ENCODE measurements around the gene AASS.

The AASS gene

GRCh38 chr7:122136078-122136477 lies 8.0 kb downstream of the AASS start:
- no peak for TF ChIP-seq REST (IDR thresholded peaks at IDR 0.05; ENCODE audit: insufficient read depth in 1 of 2, low read depth in 2 of 2, low read length in 2 of 2)

GRCh38 chr7:122135275-122135674 lies 8.8 kb downstream of the AASS start:
- TF ChIP-seq POLR2AphosphoS5 (IDR thresholded peaks at IDR 0.05; ENCODE audit: low read depth, low read length) (no peak), FOXP2 (optimal IDR thresholded peaks at IDR 0.05; ENCODE audit: borderline replicate concordance, extremely low read depth, extremely low read length, insufficient read depth) (no peak), TAF1 (IDR thresholded peaks at IDR 0.05; ENCODE audit: borderline replicate concordance, insufficient read depth, low read length) (no peak), SIN3A (IDR thresholded peaks at IDR 0.05; ENCODE audit: borderline replicate concordance, insufficient read depth, low read length) (no peak), REST (IDR thresholded peaks at IDR 0.05; ENCODE audit: insufficient read depth in 1 of 2, low read depth in 2 of 2, low read length in 2 of 2) (no peak)

DNA sequence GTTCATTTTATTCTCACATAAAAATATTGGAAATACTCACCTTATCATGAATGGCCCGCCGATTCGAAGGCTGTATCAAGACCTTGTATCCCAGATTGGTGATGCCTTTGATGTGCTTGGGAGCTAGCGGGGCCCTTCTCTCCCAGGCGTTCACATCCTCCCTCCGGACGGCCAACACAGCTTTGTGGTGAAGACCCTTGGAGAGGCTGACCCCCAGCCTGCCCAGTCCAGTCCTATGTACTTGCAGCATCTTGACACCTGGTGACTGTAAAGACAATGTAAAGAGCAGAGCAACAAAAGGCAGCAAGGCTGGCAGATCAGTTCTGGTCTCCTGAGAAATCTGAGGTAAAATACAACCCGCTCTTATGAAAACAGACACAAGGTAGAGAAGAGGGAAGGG lies 10.6 kb downstream of the AASS start:
- TF ChIP-seq SIN3A (IDR thresholded peaks at IDR 0.05; ENCODE audit: borderline replicate concordance, insufficient read depth, low read length) (no peak), REST (IDR thresholded peaks at IDR 0.05; ENCODE audit: insufficient read depth in 1 of 2, low read depth in 2 of 2, low read length in 2 of 2) (no peak), TAF1 (IDR thresholded peaks at IDR 0.05; ENCODE audit: borderline replicate concordance, insufficient read depth, low read length) (no peak), POLR2AphosphoS5 (IDR thresholded peaks at IDR 0.05; ENCODE audit: low read depth, low read length) (no peak), FOXP2 (optimal IDR thresholded peaks at IDR 0.05; ENCODE audit: borderline replicate concordance, extremely low read depth, extremely low read length, insufficient read depth) (no peak)

DNA sequence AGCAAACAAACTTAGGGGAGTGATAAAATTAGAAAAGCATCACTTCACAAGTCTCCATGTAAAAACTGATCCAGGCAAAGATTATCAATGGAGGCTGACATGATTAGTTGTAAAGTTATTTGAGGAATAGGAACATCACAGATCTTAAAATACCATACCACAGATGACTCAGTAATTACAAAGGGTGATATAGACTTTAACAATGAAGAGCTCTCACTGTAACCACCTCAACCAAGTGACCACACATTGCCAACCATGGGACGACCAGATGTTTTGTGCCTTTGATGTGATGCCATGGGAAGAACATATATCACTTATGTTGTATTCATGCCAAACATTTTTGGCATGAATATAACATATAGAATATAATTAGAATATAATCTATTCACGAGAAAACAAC lies 11.7 kb downstream of the AASS start:
- TF ChIP-seq FOXP2 (optimal IDR thresholded peaks at IDR 0.05; ENCODE audit: borderline replicate concordance, extremely low read depth, extremely low read length, insufficient read depth) (no peak), TAF1 (IDR thresholded peaks at IDR 0.05; ENCODE audit: borderline replicate concordance, insufficient read depth, low read length) (no peak), POLR2AphosphoS5 (IDR thresholded peaks at IDR 0.05; ENCODE audit: low read depth, low read length) (no peak), SIN3A (IDR thresholded peaks at IDR 0.05; ENCODE audit: borderline replicate concordance, insufficient read depth, low read length) (no peak), REST (IDR thresholded peaks at IDR 0.05; ENCODE audit: insufficient read depth in 1 of 2, low read depth in 2 of 2, low read length in 2 of 2) (no peak)

DNA sequence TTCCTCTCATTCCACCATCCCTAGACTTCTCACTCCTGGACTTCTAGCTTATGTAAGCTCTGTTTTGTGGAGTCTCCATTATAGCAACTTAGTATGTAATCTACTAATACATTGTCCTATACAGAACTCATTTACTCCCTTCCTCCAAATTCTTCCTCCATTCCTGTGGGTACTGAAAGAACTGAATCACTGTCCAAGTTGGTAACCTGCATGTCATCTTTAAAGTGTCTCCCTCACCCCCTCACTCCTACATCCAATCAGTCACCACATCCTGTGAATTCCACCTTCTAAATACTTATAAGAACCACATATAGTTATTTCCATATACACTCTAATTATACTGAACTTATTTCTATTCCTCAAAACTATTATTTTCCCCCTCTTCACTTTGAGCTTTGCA lies 20.3 kb downstream of the AASS start:
- no peak for TF ChIP-seq SIN3A (IDR thresholded peaks at IDR 0.05; ENCODE audit: borderline replicate concordance, insufficient read depth, low read length)
- TF ChIP-seq REST (IDR thresholded peaks at IDR 0.05; ENCODE audit: insufficient read depth in 1 of 2, low read depth in 2 of 2, low read length in 2 of 2), result no peak
- no peak for TF ChIP-seq TAF1 (IDR thresholded peaks at IDR 0.05; ENCODE audit: borderline replicate concordance, insufficient read depth, low read length)
- no peak for TF ChIP-seq FOXP2 (optimal IDR thresholded peaks at IDR 0.05; ENCODE audit: borderline replicate concordance, extremely low read depth, extremely low read length, insufficient read depth)
